NT2/D1 (cell line): ENCODE data around the gene FAM110A.

Source experiments
- SUZ12 ChIP-seq: IDR thresholded peaks from 2 replicates; pipeline ENCODE4 v1.6.1; 2011; ENCODE audit not compliant: insufficient read length, insufficient read depth; ENCODE audit errors: extremely low read depth
- YY1 ChIP-seq: IDR thresholded peaks from 2 replicates; pipeline ENCODE4 v1.6.1; 2011; ENCODE audit not compliant: insufficient read length, insufficient read depth

DNA sequence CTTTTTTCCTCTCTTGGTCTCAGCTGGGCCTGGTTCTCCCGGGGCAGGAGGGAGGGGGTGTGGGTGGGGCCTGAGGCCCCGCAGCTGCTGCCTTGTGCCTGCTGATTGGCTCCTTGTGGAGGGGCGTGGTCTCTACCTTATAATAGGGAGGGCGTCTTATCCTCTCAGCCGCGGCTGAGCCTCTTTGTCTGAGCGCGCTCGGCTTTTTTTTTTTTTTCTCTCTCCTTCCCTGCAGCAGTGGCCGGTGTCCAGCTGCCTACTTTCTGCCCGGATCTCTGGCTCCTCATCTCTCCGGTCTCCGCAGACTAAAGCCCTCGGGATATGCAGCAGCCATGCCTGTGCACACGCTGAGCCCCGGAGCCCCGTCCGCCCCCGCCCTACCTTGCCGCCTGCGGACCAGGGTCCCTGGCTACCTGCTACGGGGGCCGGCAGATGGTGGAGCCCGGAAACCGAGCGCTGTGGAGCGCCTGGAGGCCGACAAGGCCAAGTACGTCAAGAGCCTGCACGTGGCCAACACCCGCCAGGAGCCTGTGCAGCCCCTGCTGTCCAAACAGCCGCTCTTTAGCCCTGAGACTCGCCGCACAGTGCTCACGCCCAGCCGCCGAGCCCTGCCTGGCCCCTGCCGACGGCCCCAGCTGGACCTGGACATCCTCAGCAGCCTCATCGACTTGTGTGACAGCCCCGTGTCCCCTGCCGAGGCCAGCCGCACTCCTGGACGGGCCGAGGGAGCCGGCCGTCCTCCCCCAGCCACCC lies 11.1 kb downstream of the FAM110A start:
- no peak for TF ChIP-seq YY1
- TF ChIP-seq SUZ12: no peak
